ENCODE measurements around the gene NINJ1.

- TF ChIP-seq POLR2A (IDR thresholded peaks at IDR 0.05) (no peak), CTCF (IDR thresholded peaks at IDR 0.05) (no peak), POLR2AphosphoS5 (IDR thresholded peaks at IDR 0.05) (no peak), EP300 (IDR thresholded peaks at IDR 0.05) (no peak)
Measured at GRCh38 chr9:93090091-93090655, 43.9 kb downstream of the NINJ1 start.
